ENCODE data around the gene AIG1.
A peak's percentile ranks its signal among the peaks of the same experiment; 100 is the strongest.
"Not testable (repeated sequence)": the region's sequence is repeated elsewhere in the genome, so short reads cannot be mapped to it uniquely, and the experiment has no call there.

Gene AIG1

DNA sequence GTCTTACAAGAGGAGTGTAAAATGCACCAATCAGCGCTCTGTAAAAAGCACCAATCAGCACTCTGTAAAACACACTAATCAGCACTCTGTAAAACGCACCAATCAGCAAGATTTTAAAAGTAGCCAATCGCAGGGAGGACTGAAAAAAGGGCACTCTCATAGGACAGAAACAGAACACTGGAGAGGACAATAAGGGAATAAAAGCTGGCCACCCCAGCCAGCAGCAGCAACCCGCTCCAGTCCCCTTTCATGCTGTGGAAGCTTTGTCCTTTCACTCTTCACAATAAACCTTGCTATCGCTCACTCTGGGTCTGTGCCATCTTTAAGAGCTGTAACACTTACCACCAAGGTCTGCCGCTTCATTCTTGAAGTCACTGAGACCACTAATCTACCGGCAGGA is 1.7 kb upstream of the AIG1 start:
- DNase-seq (ENCODE audit: low read depth), result no peak

DNA sequence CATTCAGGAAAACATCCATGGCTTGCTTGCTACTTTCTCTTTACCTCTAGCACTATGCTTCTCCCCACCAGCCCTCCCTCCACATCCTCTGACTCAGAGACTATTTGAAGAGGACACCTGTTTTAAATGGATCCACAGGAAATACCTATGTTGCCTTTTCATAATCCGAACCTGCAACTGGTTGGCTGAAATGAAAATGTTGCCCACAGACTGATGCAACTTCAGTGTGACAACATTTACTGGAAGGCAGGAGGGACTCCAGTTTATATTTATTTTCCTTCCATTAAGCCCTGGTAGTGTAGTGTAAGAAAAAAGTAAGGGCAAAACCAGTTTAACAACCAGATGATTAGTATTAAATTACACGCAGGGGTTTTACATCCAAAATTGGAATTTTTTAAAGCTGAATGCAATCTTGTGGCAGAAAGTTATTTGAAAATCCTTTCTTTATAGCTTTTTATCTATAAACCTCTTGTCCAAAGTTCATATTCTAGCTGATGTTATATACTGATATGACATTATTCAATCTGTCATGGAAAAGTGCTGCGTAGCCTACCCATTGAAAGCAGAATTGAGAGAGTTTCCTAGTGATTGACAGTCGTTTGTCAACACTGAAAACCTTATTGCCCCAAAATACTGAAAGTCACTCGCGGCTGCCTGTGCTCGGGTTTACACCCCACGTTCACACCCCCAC is 881 bp upstream of the AIG1 start:
- peak; percentile 82 for DNase-seq (ENCODE audit: low read depth)

DNA sequence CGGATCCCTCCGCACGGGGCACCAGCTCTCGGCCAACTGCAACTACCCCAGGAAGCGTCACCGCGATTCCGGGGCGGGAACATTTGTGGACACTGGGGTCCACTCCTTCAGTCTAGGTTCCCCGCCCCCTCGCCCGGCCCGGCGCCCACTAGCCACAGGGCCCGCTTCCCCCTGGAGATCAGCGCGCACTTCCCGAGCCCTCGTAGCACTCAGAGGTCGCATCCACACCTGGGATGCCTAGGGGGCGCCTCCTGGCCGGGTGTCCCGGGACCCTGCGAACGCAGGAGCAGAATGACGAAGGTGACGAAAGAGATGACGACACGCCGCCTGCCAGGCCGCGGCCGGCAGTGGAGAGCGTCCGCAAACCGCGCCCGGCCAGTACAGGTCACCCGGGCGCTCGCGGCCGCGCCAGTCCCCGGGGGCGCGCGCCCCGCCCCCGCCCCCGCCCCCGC is 309 bp upstream of the AIG1 start:
- peak; percentile 92 for DNase-seq (ENCODE audit: low read depth)

DNA sequence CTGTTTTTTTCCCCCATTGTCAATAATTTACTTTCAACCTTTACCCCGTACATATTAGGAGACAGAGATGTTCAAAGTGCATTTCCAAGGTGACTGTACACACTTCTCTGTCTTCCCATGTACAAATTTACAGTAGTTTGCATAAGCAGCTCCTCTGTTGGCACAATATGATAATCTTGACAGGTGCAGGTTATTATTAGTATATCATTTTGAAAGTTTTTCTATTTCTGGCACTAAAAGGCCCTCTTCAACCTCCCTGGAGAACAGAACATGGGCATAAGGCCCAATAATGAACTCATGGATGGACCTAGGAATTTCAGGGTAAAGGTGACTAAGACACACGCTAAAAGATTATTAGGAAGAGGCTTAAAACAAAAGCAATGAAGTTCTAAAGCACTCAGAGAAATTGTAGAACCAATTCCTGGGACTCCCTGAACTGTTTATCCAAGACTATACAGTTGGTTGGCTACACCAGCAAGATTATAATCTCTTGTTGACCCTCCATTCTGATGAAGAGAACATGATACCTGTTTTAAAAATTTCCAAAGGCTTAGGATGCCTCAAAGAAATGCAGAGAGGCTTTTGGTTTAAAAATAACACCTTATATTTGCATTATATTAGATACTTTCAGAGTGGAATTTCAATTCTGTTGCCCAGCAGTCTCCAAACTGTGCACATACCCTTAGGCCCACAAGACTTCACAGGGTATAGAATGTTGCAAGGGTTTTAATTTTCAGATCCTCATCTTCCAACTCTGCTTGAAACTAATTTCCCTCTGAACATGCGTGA is 1.1 kb downstream of the AIG1 start:
- peak; percentile 23 for DNase-seq (ENCODE audit: low read depth)

DNA sequence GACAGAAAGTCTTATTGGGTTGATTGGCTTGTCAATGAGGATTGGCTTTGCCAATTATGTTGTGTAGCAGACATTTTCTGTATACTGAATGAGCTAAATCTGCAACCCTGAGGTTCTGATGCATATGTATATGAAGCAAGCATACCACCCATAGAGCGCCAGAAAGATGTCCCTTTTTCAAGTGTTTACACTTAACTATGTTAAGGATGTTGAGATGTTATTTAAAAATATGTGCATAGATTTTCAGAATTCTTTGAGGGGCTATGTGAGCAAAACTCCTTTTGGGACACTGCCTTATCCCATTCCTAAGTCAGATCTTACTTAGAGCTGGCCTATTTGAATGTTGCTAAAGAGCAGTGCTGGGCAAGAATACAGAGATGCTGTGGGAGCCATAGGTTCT is 1.9 kb downstream of the AIG1 start:
- no peak for DNase-seq (ENCODE audit: low read depth)

DNA sequence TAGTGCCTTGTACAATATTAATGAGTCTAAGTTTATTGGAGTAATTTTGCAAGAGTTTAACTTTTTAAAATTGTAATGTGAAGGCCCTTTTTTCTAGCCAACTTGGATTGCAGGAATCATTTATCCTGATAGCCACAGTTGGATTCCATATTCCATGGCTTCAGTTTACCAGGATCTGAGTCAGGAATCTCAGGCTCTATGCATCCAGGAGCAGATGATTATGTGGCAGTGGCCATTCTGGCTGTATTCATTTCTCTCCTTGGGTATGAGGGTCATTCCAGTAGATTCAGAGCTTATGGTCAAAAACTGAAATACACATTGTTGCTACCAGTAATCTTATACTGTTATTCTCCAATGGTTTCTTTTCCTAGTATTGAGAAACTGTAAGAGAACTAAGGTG is 2.9 kb downstream of the AIG1 start:
- DNase-seq (ENCODE audit: low read depth), result peak; percentile 23

DNA sequence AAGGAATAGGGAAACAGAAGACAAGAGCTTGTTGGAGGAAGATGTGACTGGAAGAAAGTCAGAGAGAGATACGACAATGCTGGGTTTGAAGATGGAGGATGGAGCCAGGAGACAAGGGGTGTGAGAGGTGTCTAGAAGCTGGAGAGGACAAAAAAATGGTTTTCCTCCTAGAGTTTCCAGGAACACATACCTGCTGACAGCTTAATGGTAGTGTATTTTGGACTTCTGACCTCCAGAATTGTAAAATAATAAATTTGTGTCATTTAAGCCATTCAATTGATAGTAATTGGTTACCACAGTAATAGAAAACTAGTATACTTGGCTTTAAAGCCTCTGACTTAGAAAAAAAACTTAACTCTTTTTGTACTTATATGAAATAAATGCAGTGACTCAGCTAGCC is 3.6 kb downstream of the AIG1 start:
- no peak for DNase-seq (ENCODE audit: low read depth)

DNA sequence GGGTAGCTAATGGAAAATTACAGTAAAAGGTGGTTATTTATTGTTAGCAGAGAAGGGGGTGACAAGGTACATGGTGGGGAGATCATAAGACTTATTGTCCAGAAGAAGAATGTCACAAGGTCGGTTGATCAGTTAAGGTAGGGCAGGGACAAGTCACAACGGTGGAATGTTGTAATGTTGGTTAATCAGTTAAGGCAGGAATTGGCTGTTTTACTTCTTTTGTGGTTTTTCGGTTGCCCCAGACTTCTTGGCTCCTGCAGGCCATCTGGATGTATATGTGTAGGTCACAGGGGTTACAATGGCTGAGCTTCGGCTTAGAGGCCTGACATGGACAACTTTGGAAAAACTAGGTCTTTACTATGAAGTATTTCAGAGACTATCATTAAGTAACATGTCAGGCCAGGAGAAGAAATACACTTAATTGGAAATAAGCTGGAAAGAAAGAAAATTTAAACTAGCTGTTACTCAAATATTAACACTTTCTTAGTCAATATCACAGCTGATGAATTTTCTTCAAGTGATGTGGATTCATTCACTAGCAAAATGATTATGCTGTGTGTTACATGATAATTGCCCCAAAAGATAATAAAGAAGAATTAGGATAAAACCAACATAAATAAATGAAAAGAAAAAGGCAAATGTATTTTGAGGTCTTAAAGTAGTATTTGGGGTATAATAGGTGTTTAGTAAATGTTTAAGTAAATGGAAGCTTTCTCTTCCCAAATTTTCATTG is 4.4 kb downstream of the AIG1 start:
- DNase-seq (ENCODE audit: low read depth), result peak; percentile 79

DNA sequence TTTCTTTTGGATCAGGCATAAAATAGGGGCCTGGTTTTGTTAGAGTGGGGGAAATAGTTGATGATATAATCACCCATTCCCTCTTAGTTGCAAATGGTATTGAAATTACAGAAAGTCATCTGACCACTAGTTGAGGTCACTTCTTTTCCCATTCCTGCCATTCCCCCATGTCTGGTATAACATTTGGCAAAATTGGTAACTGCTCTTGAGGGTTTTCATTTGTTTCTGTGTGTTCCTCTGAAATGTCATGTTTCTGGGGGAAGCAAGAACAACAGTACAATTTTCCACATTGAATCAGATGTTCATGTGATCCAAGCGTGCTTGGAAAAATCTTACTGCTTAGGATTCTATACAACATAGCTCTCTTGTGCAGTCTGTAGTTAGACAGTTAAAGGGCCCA is 7.3 kb downstream of the AIG1 start:
- peak; percentile 32 for DNase-seq (ENCODE audit: low read depth)

DNA sequence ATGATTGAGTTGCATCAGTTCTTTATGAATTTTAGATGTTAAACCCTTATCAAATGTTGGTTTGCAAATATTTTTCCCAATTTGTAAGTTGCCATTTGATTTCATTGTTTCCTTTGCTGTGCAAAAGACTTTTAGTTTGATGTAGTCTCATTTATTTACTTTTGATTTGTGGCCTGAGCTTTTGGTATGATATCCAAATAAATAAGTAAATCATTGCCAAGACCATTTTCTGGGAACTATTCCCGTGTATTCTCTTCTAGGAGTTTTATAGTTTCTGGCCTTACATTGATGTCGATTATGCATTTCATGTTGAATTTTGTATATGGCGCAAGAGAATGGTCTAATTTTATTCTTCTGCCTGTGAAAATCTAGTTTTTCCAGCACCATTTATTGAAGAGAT is 13.4 kb downstream of the AIG1 start:
- DNase-seq (ENCODE audit: low read depth), result no peak

DNA sequence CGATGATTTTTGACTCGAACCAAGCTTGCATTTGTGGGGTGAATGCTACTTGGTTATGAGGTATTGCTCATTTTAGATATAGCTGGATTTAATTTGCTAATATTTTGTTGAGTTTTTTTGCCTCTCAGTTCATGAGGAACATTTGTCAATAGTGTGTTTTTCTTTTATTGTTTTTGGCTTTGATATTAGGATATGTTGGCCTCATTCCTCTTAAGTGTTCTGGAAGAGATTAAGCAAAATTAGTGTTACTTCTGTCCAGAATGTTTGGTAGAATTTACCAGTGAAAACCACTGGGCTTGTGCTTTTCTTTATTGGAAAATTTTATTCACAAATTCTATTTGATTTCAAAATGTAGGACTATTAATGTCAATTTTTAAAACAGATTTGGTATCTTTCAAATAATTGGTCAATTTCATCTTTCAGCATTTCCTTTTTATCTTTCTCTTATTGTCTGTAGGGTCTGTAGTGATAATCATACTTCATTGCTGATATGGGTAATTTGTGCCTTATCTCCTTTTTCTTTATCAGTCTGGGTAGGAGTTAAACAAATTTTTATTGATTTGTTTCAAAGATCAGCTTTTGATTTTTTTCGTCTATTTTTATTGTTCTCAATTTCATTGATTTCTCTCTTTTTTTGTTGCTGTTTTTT is 14.1 kb downstream of the AIG1 start:
- no peak for DNase-seq (ENCODE audit: low read depth)

DNA sequence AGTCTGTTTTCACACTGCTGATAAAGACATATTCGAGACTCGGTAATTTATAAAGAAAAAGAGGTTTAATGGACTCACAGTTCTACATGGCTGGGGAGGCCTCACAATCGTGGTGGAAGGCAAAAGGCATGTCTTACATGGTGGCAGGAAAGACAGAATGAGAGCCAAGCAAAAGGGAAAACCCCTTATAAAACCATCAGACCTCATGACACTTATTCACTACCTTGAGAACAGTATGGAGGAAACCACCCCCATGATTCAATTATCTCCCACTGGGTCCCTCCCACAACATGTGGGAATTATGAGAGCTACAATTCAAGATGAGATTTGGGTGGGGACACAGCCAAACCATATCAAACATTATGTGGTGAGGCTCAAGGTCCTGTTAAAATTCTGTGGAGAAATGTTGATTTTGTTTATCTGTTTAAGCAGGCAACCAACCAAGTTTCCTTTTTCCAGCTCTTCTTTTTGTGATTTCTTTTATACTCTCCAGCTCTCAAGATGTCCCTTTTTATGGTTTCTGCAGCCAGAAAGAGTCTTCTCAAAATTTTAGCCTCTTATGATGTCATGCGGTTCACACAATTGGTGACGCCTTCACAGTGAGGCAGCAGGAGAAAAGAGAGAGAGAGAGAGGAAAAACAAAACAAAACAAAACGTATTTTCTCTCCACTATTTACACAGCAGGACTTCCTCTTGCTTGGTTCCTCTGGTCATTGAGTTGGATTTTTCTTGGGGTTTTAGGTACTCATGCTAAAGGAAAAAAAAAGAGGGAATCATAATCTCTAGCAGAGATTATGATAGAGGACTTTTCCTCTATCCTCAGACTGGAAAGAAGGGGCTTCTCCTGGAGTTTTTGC is 18.0 kb downstream of the AIG1 start:
- DNase-seq (ENCODE audit: low read depth), result no peak

DNA sequence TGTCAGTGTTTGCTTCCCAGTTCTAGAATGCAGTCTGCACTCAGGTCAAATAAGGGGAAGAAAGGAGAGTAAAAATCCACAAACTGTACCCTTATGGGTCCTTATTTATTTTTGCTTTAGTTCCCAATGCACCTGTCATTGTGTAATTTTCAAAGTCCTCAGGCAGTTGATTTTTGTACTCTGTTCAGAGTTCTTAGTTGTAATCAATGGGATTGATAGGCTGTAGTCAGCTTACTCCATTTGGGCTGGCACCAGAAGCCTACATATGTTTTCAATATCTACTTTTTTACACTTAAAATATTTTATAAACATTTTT is 18.6 kb downstream of the AIG1 start:
- no peak for DNase-seq (ENCODE audit: low read depth)

DNA sequence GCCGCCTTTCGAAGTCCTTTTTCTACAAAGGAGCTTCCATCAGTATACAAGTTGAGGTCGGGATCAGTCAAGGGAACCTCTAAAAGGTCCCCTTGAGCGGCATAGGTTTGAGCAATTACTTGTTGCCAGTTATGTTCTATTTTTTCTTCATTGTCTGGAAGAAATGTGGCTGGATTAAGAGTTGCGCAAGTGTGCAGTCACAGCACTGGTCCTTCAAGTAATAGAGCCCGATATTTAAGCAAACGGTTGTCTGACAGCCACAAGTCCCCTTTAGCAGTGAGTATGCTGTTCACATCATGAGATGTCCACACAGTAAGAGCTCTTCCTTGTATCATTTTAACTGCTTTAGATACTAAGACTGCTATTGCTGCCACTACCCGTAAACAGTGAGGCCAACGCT is 21.6 kb downstream of the AIG1 start:
- DNase-seq (ENCODE audit: low read depth), result not testable (repeated sequence)

DNA sequence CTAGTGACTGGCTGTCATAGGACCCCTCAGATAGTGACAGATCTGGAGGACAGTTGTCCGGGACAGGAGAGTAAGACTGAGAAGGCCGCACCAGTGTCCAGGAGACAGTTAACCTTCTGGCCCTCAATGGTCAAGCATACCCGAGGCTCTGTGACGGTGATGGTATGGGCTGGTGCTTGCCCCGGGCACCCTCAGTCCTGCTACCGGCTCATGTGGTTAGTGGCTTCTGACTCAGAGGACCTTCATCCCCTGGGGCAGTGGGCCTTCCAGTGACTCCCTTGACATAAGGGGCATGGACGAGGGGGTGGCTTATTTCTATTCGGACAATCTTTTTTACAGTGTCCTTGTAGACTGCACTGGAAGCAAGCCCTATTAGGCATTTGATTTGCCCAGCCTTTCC is 23.3 kb downstream of the AIG1 start:
- DNase-seq (ENCODE audit: low read depth), result peak; percentile 70

DNA sequence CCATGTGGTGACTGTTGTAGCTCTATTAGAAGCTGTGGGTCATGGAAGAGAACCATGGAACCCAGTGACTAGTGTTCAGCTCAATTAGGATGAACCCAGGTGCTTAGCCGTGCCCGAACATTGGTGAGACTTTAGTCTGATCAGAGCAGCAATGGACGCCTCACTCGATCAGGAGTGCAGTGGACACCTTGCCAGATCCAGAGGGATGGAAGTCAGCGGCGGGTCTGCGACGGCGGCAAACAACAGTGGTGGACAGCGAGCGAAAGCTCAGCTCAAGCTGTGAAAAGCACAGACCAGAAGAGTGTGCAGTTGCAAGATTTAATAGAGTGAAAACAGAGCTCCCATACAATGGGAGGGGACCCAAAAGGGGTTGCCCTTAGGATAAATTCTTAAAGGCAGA is 26.6 kb downstream of the AIG1 start:
- not testable (repeated sequence) for DNase-seq (ENCODE audit: low read depth)

DNA sequence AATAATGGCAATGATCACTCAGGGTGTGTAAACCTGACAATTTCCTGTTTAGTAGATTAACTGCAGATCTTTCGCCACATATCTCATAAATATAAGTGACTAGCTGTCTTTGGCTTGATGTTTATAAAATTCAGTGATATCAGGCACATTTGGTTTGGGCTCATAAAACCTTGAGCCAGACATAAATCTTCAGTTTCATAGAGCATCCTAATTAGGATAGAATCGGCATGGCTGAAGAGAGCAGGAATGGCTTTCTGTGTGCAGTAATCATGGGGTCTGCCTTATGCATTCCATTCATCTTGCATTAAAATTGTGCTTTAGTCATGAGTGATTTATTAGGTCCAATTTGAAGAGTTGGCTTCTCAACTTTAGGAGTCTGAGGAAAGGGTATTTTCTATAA is 27.2 kb downstream of the AIG1 start:
- DNase-seq (ENCODE audit: low read depth), result no peak

DNA sequence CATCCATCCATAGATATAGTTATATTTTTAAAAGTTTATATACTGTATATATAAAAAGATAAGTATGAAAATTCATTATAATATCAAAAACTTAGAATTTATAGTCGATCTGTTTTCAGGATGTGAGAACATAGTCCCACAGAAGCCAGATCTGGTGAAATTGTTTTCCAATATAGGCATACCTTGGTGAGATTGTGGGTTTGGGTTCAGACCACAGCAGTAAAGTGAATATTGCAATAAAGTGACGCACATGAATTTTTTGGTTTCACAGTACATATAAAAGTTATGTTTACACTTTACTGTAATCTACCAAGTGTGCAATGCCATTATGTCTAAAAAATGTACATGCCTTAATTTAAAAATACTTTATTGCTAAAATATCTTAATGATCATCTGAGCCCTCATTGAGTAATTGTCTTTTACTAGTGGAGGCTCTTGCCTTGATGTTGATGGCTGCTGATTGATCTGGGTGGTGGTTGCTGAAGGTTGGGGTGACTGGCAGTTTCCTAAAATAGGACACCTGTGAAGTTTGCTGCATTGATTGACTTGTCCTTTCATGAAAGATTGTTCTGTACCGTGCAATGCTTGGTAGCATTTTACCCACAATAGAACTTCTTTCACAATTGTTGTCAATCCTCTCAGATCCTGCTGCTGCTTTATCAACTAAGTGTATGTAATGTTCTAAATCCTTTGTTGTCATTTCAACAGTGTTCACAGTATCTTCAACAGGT is 29.8 kb downstream of the AIG1 start:
- DNase-seq (ENCODE audit: low read depth), result no peak

DNA sequence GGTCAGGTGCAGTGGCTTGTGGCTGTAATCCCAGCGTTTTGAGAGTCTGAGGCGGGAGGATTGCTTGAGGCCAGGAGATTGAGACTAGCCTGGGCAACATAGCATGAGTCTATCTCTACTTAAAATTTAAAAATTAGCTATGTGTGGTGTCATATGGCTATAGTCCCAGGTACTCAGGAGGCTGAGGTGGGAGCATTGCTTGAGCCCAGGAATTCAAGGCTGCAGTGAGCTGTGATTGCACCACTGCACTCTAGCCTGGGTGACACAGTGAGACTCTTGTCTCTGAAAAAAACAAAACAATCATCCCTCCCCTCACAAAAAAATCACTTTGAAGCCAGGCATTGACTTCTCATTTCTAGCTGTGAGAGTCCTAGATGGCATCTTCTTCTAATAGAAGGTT is 32.1 kb downstream of the AIG1 start:
- DNase-seq (ENCODE audit: low read depth), result no peak

DNA sequence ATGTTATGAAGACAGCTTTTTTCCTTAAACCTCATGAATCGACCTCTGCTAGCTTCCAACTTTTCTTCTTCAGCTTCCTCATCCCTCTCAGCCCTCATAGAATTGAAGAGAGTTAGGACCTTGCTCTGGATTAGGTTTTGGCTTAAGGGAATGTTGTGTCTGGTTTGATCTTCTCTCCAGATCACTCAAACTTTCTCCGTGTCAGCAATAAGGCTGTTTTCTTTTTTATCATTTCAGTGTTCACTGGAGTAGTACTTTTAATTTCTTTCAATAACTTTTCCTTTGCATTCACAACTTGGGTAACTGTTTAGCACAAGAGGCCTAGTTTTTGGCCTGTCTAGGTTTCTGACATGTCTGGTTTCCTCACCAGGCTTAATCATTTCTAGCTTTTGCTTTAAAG is 32.6 kb downstream of the AIG1 start:
- DNase-seq (ENCODE audit: low read depth), result no peak

DNA sequence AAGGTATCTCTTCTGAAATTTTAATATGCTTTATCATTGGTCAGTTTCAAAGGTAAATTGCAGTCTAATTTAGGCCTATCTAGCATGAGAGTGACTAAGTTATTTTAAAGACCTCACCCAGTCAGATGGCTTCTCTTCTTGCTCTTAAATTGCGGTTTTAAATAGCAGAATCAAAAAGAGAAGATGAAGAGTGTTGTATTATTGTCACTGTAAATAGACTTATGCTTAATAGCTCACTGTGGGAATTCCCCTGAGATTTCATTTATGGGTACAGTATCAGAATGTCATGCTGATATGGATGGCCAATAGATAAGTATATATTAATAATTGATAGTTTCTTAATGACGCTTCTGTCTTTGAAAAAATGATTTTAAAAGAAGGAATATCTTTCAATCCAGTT is 35.7 kb downstream of the AIG1 start:
- DNase-seq (ENCODE audit: low read depth), result no peak
